Naive thymus-derived CD4-positive, alpha-beta T cell (primary cell): ENCODE measurements around the gene CXXC5. TPM values are rescaled to one million over a fixed set of nuclear protein-coding genes. Genes with fewer than 3 reads are reported as not detected.

Experiments
- ATAC-seq: fragments of 150-1000 bp; cut with Tn5 transposase; 2 replicates; pipeline ENCODE4 v1.10.0; 2021; ENCODE audit warnings: mild to moderate bottlenecking, moderate library complexity
- CTCF ChIA-PET: fragments of 350-600 bp; sonication (Branson Sonifier 250); formaldehyde crosslinking; loops from one replicate; lab custom pipeline; 2021; ENCODE audit warnings: antibody characterized with exemption; lab: Charles Lee
- POLR2A ChIA-PET: fragments of 350-600 bp; sonication (Branson Sonifier 250); formaldehyde crosslinking; loops from one replicate; lab custom pipeline; 2021; ENCODE audit warnings: antibody characterized with exemption, inconsistent platforms; lab: Charles Lee
- DNase-seq, 9 donors: peaks; one replicate each; pipeline versions ENCODE4 v3.0.0 to v3.0.0-alpha.2; 2020 to 2022; ENCODE audit warnings: mixed read lengths in 1 of 9
- H3K27ac ChIP-seq: one replicate; pipeline ENCODE4 v1.7.0; 2013; ENCODE audit warnings: mild to moderate bottlenecking, low read depth, low read length, moderate library complexity
- H3K27me3 ChIP-seq, 2 donors: one replicate each; pipeline ENCODE4 v1.7.0; 2013; ENCODE audit warnings: low read length in 2 of 2, mild to moderate bottlenecking in 2 of 2, moderate library complexity in 2 of 2; ENCODE audit not compliant: control insufficient read depth in 2 of 2, insufficient read depth in 2 of 2
- H3K36me3 ChIP-seq, 3 experiments: 1 replicate in 2 of 3; 2 replicates in 1 of 3; pipeline ENCODE4 v1.7.0; 2013; ENCODE audit warnings: low read length in 3 of 3, mild to moderate bottlenecking in 3 of 3, moderate library complexity in 1 of 3; ENCODE audit not compliant: insufficient read depth in 3 of 3, control insufficient read depth in 2 of 3
- H3K4me1 ChIP-seq, 2 donors: one replicate each; pipeline ENCODE4 v1.7.0; 2013; ENCODE audit warnings: low read length in 2 of 2, mild to moderate bottlenecking in 2 of 2, moderate library complexity in 1 of 2; ENCODE audit not compliant: control insufficient read depth in 2 of 2, insufficient read depth in 2 of 2
- H3K4me3 ChIP-seq: 2 replicates; pipeline ENCODE4 v1.7.0; 2013; ENCODE audit warnings: mild to moderate bottlenecking, low read length
- H3K9me3 ChIP-seq, 3 experiments: 1 replicate in 2 of 3; 2 replicates in 1 of 3; pipeline ENCODE4 v1.7.0; 2013; ENCODE audit warnings: low read length in 3 of 3; ENCODE audit not compliant: control insufficient read depth in 2 of 3
- H3K27ac Mint-ChIP-seq, 9 donors: one replicate each; pipeline ENCODE4 v1.8.0; 2020 to 2022; ENCODE audit warnings: mixed read lengths in 9 of 9, mild to moderate bottlenecking in 8 of 9, moderate library complexity in 5 of 9, inconsistent platforms in 2 of 9
- H3K27me3 Mint-ChIP-seq, 5 donors: one replicate each; pipeline ENCODE4 v1.8.0; 2021 to 2022; ENCODE audit warnings: mixed read lengths in 5 of 5, mild to moderate bottlenecking in 1 of 5
- H3K36me3 Mint-ChIP-seq, 5 donors: one replicate each; pipeline ENCODE4 v1.8.0; 2020 to 2022; ENCODE audit warnings: mixed read lengths in 5 of 5, mild to moderate bottlenecking in 3 of 5, inconsistent platforms in 1 of 5
- H3K4me1 Mint-ChIP-seq, 7 donors: one replicate each; pipeline ENCODE4 v1.8.0; 2020 to 2022; ENCODE audit warnings: mixed read lengths in 7 of 7, mild to moderate bottlenecking in 3 of 7, inconsistent platforms in 1 of 7
- H3K4me3 Mint-ChIP-seq, 10 donors: one replicate each; pipeline ENCODE4 v1.8.0; 2020 to 2022; ENCODE audit warnings: mild to moderate bottlenecking in 10 of 10, mixed read lengths in 10 of 10, moderate library complexity in 6 of 10, inconsistent platforms in 2 of 10
- H3K9me3 Mint-ChIP-seq, 11 donors: one replicate each; pipeline ENCODE4 v1.8.0; 2020 to 2022; ENCODE audit warnings: mixed read lengths in 11 of 11, mild to moderate bottlenecking in 4 of 11, inconsistent platforms in 1 of 11, moderate library complexity in 1 of 11
- intact Hi-C, 2 donors: fragments of 100-400 bp; cut with micrococcal nuclease; formaldehyde crosslinking; loops; one replicate each; pipeline ENCODE4 v1.15.1; 2023
- polyA plus RNA-seq, 2 donors: library from polyadenylated mRNA; unstranded; fragments of 300-500 nt; fragmentation: Illumina TruSeq; gene quantifications; one replicate each; pipeline ENCODE4 v1.2.3, GENCODE V29; 2021
- total RNA-seq, 6 experiments: library from RNA in 5 of 6; stranded (reverse) in 5 of 6; gene quantifications; 1 replicate in 5 of 6; 2 replicates in 1 of 6; pipeline ENCODE4 v1.2.3 and lab custom pipeline; 2021 to 2026

Gene CXXC5
- total and polyA plus RNA-seq, 7 experiments from 2014 or later, result 0.73 to 21.4 (median 2.2) TPM

DNA sequence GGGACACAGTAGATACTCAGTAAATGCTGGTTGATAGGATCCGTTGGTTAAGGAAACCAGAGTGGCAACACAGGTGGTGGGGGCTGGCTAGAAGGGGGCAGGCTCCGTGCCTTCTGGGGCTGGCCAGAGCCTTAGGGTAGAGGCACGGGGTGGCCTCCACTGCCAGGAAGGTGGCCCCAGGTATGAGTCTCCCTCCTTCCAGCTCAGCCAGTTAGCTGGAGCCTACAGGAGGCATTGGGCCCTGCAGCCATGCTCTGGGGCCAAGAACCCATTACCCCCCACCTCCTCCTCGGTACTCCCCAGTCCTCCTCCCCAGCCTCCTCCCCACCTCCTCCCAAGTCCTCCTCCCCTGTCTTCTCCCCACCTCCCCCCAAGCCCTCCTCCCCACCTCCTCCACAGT, 27.7 kb downstream of the CXXC5 start:
- H3K9me3 Mint-ChIP-seq, result peaks cover 0 to 2% (median 0%) of the 10 kb centered on the region in 11 donors
- CTCF ChIA-PET, result no interaction called here
- Histone ChIP-seq H3K36me3 (no peaks in the 10 kb centered on the region), H3K4me1 (peaks cover 0 to 3% of the 10 kb centered on the region in 2 donors), H3K27me3 (no peaks in the 10 kb centered on the region), H3K9me3 (no peaks in the 10 kb centered on the region), H3K4me3 (no peak overlapping the region), H3K27ac (no peak overlapping the region)
- H3K36me3 Mint-ChIP-seq, result peaks cover 0 to 3% (median 3%) of the 10 kb centered on the region in 5 donors
- no peak overlapping the region for H3K4me3 Mint-ChIP-seq
- intact Hi-C loops, result no loop called here
- H3K27me3 Mint-ChIP-seq, result peaks cover 0 to 4% (median 0%) of the 10 kb centered on the region in 5 donors
- POLR2A ChIA-PET, result no interaction called here
- DNase-seq (no peak), ATAC-seq (no peak)
- H3K27ac Mint-ChIP-seq, result no peak overlapping the region
- H3K4me1 Mint-ChIP-seq, result peaks cover 0 to 18% (median under 1%) of the 10 kb centered on the region in 7 donors

DNA sequence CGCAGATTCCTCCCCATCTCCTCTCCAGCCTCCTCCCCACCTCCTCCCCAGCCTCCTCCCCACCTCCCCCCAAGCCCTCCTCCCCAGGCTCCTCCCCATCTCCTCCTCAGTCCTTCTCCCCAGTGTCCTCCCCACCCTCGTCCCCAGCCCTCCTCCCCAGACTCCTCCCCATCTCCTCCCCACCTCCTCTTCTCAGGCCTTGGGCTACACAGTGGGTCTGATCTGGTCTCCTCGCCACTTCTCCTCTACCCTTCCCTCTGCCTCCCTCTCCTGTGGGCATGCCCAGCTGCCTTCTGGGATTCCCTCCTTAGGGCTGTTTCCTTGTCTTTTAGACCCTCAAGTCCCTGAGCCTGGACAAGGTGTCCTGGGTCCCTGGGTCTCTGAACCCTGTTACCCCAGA, 28.3 kb downstream of the CXXC5 start:
- no peak for ATAC-seq
- CTCF ChIA-PET, result no interaction called here
- Histone ChIP-seq H3K27me3 (no peaks in the 10 kb centered on the region), H3K36me3 (no peaks in the 10 kb centered on the region), H3K9me3 (no peaks in the 10 kb centered on the region), H3K4me3 (no peak overlapping the region), H3K27ac (no peak overlapping the region), H3K4me1 (no peaks in the 10 kb centered on the region)
- Mint-ChIP-seq H3K9me3 (peaks cover 0 to 2% (median 0%) of the 10 kb centered on the region in 11 donors), H3K27me3 (peaks cover 0 to 4% (median 0%) of the 10 kb centered on the region in 5 donors), H3K4me1 (peaks cover 0 to 18% (median 0%) of the 10 kb centered on the region in 7 donors), H3K36me3 (peaks cover 0 to 3% (median 3%) of the 10 kb centered on the region in 5 donors), H3K4me3 (no peak overlapping the region), H3K27ac (no peak overlapping the region)
- POLR2A ChIA-PET, result no interaction called here
- no peak for DNase-seq
- intact Hi-C loops, result no loop called here

DNA sequence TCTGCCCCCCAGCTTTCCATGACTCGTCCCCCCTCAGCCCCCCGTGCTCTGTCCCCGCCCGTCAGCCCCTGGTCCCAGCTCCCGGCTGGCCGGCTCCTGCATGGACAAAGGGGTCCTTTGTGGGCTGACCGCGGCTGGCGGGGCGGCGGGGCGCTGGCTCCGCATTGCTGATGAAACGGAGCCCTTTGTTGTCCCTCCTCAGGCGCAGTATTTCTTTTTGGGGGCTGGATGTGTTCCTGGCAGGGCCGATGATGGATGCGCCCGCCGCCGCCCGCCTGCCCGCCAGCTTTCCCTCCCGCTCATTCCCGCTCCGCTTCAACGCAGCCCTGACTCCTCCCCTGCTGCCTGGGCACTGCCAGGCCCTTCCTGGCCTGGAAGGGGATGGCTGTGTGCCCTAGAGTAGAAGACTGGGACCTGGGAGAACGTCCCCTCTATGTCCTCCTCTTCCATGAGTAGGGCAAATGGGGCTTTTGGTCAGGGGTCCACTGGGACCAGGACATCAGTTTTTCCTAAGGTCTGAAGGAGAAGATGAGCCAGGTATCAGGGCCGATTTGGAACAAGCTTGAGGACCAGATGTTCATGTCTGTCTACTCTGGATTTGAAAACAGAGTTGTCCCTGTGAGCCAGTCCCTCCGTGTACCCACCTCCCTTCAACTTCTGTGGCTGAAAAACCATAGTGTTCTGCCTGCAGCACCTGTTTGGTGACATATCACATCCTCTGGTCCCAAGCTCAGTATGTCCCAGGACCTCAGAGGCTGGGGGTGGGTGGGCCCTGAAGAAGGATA, 29.0 kb downstream of the CXXC5 start:
- no peak for ATAC-seq
- intact Hi-C loops, result no loop called here
- ChIA-PET CTCF (no interaction called here), POLR2A (no interaction called here)
- Mint-ChIP-seq H3K27ac (peak overlapping the region in 2 of 9 donors; percentile 46 to 53), H3K4me1 (peaks cover 0 to 14% (median 0%) of the 10 kb centered on the region in 7 donors), H3K27me3 (peaks cover 0 to 4% (median 0%) of the 10 kb centered on the region in 5 donors), H3K9me3 (peaks cover 0 to 2% (median 0%) of the 10 kb centered on the region in 11 donors), H3K36me3 (peaks cover 0 to 3% (median 3%) of the 10 kb centered on the region in 5 donors), H3K4me3 (peak overlapping the region in 1 of 10 donors; percentile 16)
- no peak overlapping the region for H3K4me3 ChIP-seq
- no peaks in the 10 kb centered on the region for H3K9me3 ChIP-seq
- no peak overlapping the region for H3K27ac ChIP-seq
- DNase-seq, result no peak
- H3K27me3 ChIP-seq, result no peaks in the 10 kb centered on the region
- no peaks in the 10 kb centered on the region for H3K4me1 ChIP-seq
- no peaks in the 10 kb centered on the region for H3K36me3 ChIP-seq

DNA sequence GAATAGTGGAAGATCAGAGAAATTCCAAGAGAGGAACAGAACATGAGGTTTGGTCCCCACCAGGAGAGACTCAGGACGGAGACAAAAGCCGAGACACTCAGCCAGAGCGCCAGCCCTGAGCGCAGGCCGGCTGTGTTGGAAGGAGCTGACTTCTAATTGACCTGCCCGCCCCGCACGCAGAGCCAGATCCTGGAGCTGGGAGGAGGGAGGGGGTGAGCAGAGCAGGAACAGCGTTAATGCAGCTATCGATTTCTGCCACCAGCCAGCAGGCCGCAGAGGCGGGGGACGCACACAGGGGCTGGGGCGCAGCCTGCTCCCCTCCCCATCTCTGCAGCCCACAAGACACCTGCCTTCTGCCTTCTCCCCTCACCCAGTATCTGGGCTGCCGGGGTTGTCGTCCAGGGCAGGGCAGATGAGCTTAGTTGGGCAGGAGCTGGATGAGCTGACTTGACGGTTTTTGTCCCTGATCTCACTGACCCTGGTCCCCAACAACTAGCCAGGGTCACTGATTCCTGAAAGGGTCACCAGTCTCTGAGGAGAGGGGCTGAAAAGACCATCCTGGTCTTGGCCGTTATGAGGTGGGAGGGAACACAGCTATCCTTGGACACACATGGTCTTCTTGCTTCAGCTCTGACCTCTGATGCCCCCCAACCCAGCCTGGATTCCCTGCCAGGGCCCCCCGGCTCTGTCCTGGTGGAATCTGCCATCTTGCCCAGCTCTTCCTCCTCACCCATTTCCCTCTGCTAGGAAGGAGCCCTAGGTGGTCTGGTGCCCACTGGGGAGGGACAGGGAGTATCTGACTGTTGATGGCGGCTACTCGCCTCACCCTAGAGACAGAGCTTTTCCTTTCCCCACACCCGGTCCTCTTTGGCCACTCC, 29.8 kb downstream of the CXXC5 start:
- intact Hi-C loops, result no loop called here
- peaks cover 0 to 4% (median 0%) of the 10 kb centered on the region in 5 donors for H3K27me3 Mint-ChIP-seq
- peak overlapping the region in 1 of 9 donors; percentile 46 for H3K27ac Mint-ChIP-seq
- DNase-seq (no peak), ATAC-seq (no peak)
- POLR2A ChIA-PET, result no interaction called here
- H3K36me3 Mint-ChIP-seq, result peaks cover 0 to 3% (median 3%) of the 10 kb centered on the region in 5 donors
- H3K4me1 Mint-ChIP-seq, result peaks cover 0 to 18% (median under 1%) of the 10 kb centered on the region in 7 donors
- no peaks in the 10 kb centered on the region for H3K36me3 ChIP-seq
- H3K27ac ChIP-seq, result no peak overlapping the region
- H3K4me3 ChIP-seq, result no peak overlapping the region
- no peaks in the 10 kb centered on the region for H3K4me1 ChIP-seq
- peaks cover 0 to 2% (median 0%) of the 10 kb centered on the region in 11 donors for H3K9me3 Mint-ChIP-seq
- no peaks in the 10 kb centered on the region for H3K27me3 ChIP-seq
- H3K9me3 ChIP-seq, result no peaks in the 10 kb centered on the region
- H3K4me3 Mint-ChIP-seq, result peak overlapping the region in 1 of 10 donors; percentile 16
- CTCF ChIA-PET, result no interaction called here

DNA sequence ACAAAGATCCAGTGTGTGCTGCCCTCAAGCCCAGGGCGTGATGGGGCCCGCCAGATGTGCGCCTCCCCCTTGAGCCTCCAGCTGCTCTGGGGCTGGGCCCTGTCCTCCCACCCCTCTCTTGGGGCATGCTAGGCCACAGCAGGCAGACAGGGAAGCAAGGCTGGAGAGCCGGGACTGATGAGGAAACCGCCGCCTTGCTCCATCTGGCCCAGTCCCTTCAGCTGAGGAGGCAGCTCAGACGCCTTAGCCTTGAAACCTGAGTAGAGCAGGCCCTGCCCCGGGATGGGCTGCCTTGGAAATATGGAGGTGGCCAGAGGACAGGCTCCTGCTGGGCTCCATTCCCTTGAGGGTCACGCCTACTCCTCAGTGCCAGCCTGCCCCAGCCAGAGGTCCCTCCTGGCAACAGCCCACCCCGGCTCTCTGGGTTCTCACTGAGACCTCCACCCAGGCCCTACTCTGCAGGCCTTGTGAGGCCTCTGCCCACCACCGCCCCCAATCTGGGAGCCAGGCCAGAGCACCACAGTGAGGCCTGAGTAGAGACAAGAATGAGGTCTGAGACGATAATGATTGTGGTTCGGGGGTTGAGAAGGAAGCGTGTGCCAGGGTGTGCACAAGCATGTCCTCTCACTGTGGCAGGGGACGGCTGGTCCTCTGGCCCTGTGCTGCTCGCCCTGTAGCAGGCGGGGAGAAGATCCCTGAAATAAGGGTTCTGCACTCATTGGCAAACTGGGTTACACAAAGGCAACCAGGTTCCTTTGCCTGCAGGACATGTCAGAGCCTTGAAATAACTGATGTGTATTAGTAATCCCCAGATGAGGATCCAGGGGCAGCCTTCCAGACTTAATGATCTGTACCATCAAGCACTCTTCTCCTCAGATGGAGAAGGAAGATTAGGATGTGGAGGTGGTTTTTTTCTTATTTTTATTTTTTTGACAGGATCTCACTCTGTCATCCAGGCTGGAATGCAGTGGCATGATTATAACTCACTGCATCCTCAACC, 30.9 kb downstream of the CXXC5 start:
- H3K4me3 ChIP-seq, result no peak overlapping the region
- ChIA-PET CTCF (no interaction called here), POLR2A (no interaction called here)
- Mint-ChIP-seq H3K4me1 (peaks cover 0 to 27% (median 5%) of the 10 kb centered on the region in 7 donors), H3K9me3 (peaks cover 0 to 2% (median 0%) of the 10 kb centered on the region in 11 donors), H3K27ac (no peak overlapping the region), H3K36me3 (peaks cover 0 to 8% (median 3%) of the 10 kb centered on the region in 5 donors), H3K27me3 (peaks cover 0 to 4% (median 0%) of the 10 kb centered on the region in 5 donors), H3K4me3 (no peak overlapping the region)
- DNase-seq (no peak), ATAC-seq (no peak)
- no peaks in the 10 kb centered on the region for H3K27me3 ChIP-seq
- no peaks in the 10 kb centered on the region for H3K36me3 ChIP-seq
- H3K9me3 ChIP-seq, result no peaks in the 10 kb centered on the region
- no peak overlapping the region for H3K27ac ChIP-seq
- H3K4me1 ChIP-seq, result no peaks in the 10 kb centered on the region
- intact Hi-C loops, result no loop called here
